DND-41 (cell line): ENCODE data around the gene CTPS2.

Experiments used
- ATAC-seq: fragments of 200-7000 bp; cut with Tn5 transposase; 3 replicates; pipeline ENCODE4 v1.9.1; 2021; ENCODE audit warnings: low read depth; ENCODE audit not compliant: insufficient read depth
- DNase-seq: peaks from one replicate; pipeline ENCODE4 v3.0.0-alpha.2; 2020
- H2AFZ ChIP-seq: 2 replicates; pipeline ENCODE4 v1.6.0; 2012; ENCODE audit warnings: low read depth, low read length
- H3K27ac ChIP-seq: 2 replicates; pipeline ENCODE4 v1.5.1; 2012; ENCODE audit warnings: low read length, inconsistent platforms
- H3K27me3 ChIP-seq: fragments of 200-600 bp; sonication (generic); 2 replicates; pipeline ENCODE4 v1.6.0; 2012; ENCODE audit warnings: low read length, mild to moderate bottlenecking, inconsistent platforms; ENCODE audit not compliant: insufficient read depth, poor library complexity
- H3K36me3 ChIP-seq: 2 replicates; pipeline ENCODE4 v1.5.1; 2012; ENCODE audit warnings: low read length, inconsistent platforms; ENCODE audit not compliant: insufficient read depth
- H3K4me1 ChIP-seq: 2 replicates; pipeline ENCODE4 v1.5.1; 2012; ENCODE audit warnings: mild to moderate bottlenecking, low read length; ENCODE audit not compliant: insufficient read depth
- H3K4me2 ChIP-seq: 2 replicates; pipeline ENCODE4 v1.6.0; 2012; ENCODE audit warnings: mild to moderate bottlenecking, moderate library complexity, low read length, inconsistent platforms; ENCODE audit not compliant: insufficient read depth
- H3K4me3 ChIP-seq, 2 experiments: fragments of 200-600 bp in 1 of 2; shearing (Covaris generic) in 1 of 2; 2 replicates each; pipeline ENCODE4 v1.5.1; 2012 to 2016; ENCODE audit warnings: inconsistent platforms in 2 of 2, low read length in 2 of 2, mild to moderate bottlenecking in 2 of 2, low read depth in 1 of 2, moderate library complexity in 1 of 2
- H3K79me2 ChIP-seq: 2 replicates; pipeline ENCODE4 v1.6.0; 2012; ENCODE audit warnings: low read length, inconsistent platforms; ENCODE audit not compliant: insufficient read depth
- H3K9ac ChIP-seq: 2 replicates; pipeline ENCODE4 v1.6.0; 2012; ENCODE audit warnings: low read depth, mild to moderate bottlenecking, inconsistent platforms, low read length, moderate library complexity
- H3K9me3 ChIP-seq: 2 replicates; pipeline ENCODE4 v1.5.1; 2012; ENCODE audit warnings: low read length, moderate library complexity, mild to moderate bottlenecking, inconsistent platforms; ENCODE audit not compliant: insufficient read depth, severe bottlenecking
- H4K20me1 ChIP-seq: 2 replicates; pipeline ENCODE4 v1.6.0; 2012; ENCODE audit warnings: low read length; ENCODE audit not compliant: insufficient read depth
- CTCF ChIP-seq: IDR thresholded peaks from 2 replicates; pipeline ENCODE4 v1.5.1; 2012; ENCODE audit warnings: borderline replicate concordance, low read length, moderate library complexity, mild to moderate bottlenecking; ENCODE audit not compliant: poor library complexity, severe bottlenecking; ENCODE audit errors: extremely low read depth
- EZH2 ChIP-seq: IDR thresholded peaks from 3 replicates; pipeline ENCODE4 v1.6.1; 2012; ENCODE audit warnings: borderline replicate concordance, low read depth, mild to moderate bottlenecking, moderate library complexity, low read length, inconsistent platforms; ENCODE audit not compliant: severe bottlenecking

Gene CTPS2

DNA sequence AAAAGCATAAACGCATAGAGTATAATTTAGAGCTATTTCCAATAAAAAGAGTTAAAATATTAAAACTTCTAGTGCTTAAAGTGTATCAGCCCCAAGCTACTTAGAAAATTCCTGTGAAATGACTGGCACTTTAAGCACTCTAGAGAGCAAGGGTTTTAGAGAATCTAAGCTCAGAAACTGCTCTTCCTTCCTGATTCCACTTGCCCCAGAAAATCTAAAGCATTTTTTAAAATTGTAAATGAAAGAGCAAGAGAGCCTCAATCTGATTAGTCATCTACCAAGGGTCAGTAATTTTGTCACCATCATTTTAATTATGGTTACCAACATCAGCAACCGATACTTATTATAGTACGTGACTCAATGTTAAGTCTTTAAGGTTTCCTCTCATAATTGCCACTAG is 25.0 kb downstream of the CTPS2 start:
- Histone ChIP-seq H3K4me2 (no peak overlapping the region), H3K79me2 (no peaks in the 10 kb centered on the region), H2AFZ (no peak overlapping the region), H3K4me1 (no peaks in the 10 kb centered on the region), H3K27me3 (no peaks in the 10 kb centered on the region), H3K36me3 (peaks cover 32% of the 10 kb centered on the region), H3K27ac (no peak overlapping the region), H3K9me3 (no peaks in the 10 kb centered on the region), H4K20me1 (no peaks in the 10 kb centered on the region), H3K9ac (no peak overlapping the region), H3K4me3 (no peak overlapping the region)
- no peak for TF ChIP-seq CTCF
- ATAC-seq, result no peak
- DNase-seq, result no peak

GRCh38 chrX:16683007-16683664 is 29.3 kb downstream of the CTPS2 start:
- Histone ChIP-seq H2AFZ (no peak overlapping the region), H3K4me1 (no peaks in the 10 kb centered on the region), H3K9me3 (no peaks in the 10 kb centered on the region), H3K36me3 (peaks cover 33% of the 10 kb centered on the region), H3K4me2 (no peak overlapping the region), H3K79me2 (no peaks in the 10 kb centered on the region), H3K4me3 (no peak overlapping the region), H3K9ac (no peak overlapping the region), H3K27ac (no peak overlapping the region), H4K20me1 (no peaks in the 10 kb centered on the region), H3K27me3 (no peaks in the 10 kb centered on the region)
- TF ChIP-seq EZH2 (no peak), CTCF (no peak)
- DNase-seq (no peak), ATAC-seq (no peak)

GRCh38 chrX:16678689-16679088 is 33.8 kb downstream of the CTPS2 start:
- ATAC-seq (no peak), DNase-seq (no peak)
- no peaks in the 10 kb centered on the region for H3K79me2 ChIP-seq
- H3K4me3 ChIP-seq, result no peak overlapping the region
- H3K9me3 ChIP-seq, result no peaks in the 10 kb centered on the region
- no peak overlapping the region for H3K9ac ChIP-seq
- H3K27me3 ChIP-seq, result no peaks in the 10 kb centered on the region
- no peak overlapping the region for H3K27ac ChIP-seq
- H3K4me1 ChIP-seq, result no peaks in the 10 kb centered on the region
- H4K20me1 ChIP-seq, result no peaks in the 10 kb centered on the region
- H3K4me2 ChIP-seq, result no peak overlapping the region
- H2AFZ ChIP-seq, result no peak overlapping the region
- peaks cover 31% of the 10 kb centered on the region; the same call in 1 of the 2 replicates for H3K36me3 ChIP-seq
- TF ChIP-seq CTCF (no peak), EZH2 (no peak)
